GM21526 (cell line): ENCODE results near the gene CRCP.

Source experiments
- ATAC-seq: cut with Tn5 transposase; IDR thresholded peaks from one replicate; pipeline ENCODE4 v1.9.1; 2021; ENCODE audit warnings: moderate library complexity; ENCODE audit not compliant: unreplicated experiment, low FRiP score

The CRCP gene

DNA sequence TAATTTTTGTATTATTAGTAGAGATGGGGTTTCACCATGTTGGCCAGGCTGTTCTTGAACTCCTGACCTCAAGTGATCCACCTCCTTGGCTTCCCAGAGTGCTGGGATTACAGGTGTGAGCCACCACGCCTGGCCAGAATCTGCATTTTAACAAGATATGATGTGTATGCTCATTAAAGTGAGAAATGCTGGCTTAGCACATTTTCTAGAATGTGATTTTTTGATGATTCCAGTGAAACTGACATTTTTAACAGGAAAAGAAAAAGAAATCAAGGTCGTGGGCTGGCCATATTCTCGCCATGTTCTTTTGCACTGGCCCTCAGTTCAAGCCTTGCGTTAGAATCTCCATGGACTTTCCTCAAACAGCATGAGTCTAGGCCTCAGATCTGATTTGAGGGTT lies 72.3 kb downstream of the CRCP start:
- no peak for ATAC-seq

DNA sequence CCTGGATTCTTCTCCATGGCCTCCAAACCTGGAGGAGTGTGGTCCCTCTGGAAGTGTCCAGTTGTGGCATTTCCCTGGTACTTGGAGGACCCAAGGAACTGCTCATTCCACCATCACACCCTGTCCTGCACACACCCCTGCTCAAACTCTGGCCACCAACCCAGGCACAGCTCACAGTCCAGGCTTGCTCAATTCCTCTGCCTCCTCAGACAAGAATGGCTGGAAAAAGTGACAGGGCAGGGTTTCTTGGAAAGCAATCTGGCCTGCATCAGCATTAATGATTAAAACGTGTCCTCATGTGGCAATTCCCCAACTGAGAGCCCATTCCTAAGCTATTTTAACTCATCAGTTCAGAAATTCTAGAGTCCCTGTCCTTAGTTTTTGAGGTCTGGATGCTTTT lies 73.3 kb downstream of the CRCP start:
- no peak for ATAC-seq

- no peak for ATAC-seq
Observed at GRCh38 chr7:66188645-66189044, 74.0 kb downstream of the CRCP start.

- ATAC-seq: no peak
Observed at GRCh38 chr7:66189695-66190503, 75.3 kb downstream of the CRCP start.

- no peak for ATAC-seq
Observed at GRCh38 chr7:66190504-66190857, 75.8 kb downstream of the CRCP start.

GRCh38 chr7:66193146-66193725 lies 78.6 kb downstream of the CRCP start:
- no peak for ATAC-seq

- ATAC-seq: no peak
Observed at GRCh38 chr7:66198469-66198868, 83.8 kb downstream of the CRCP start.

- ATAC-seq: no peak
Observed at GRCh38 chr7:66198956-66199355, 84.3 kb downstream of the CRCP start.

DNA sequence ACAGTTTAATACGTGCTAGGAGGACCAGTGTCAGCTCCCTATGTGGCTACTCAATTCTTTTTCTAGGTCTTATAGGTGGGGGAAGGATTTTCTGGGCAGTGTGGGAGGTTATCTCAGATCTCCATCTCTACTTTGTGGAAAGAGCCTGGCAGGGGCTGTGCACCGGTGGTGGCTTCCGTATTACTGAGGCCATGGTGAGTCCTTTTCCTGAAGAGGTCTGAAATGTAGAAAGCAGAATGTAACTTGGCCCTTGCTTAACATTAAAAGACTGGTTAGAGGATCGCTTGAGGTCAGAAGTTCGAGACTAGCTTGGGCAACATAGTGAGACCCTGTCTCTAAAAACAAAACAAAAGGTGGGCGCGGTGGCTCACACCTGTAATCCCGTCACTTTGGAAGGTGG lies 87.8 kb downstream of the CRCP start:
- no peak for ATAC-seq
